T-helper 1 cell treated with Interleukin-12 subunit alpha and Interleukin-12 subunit beta and Interleukin-4 antibody, amounts not matched to agents 30 μg/mL and 1 μg/mL, for 36 hours (primary cell): ENCODE results near the gene CD79B.

ENCODE experiments used
- H3K27ac Mint-ChIP-seq: one replicate; pipeline ENCODE4 v1.8.0; 2021; ENCODE audit warnings: mild to moderate bottlenecking, mixed read lengths
- H3K27me3 Mint-ChIP-seq: one replicate; pipeline ENCODE4 v1.8.0; 2021; ENCODE audit warnings: low read depth, mixed read lengths
- H3K36me3 Mint-ChIP-seq: one replicate; pipeline ENCODE4 v1.8.0; 2021; ENCODE audit warnings: low read depth, mixed read lengths
- H3K4me1 Mint-ChIP-seq: one replicate; pipeline ENCODE4 v1.8.0; 2021; ENCODE audit warnings: low read depth, mixed read lengths
- H3K4me3 Mint-ChIP-seq: one replicate; pipeline ENCODE4 v1.8.0; 2021; ENCODE audit warnings: mild to moderate bottlenecking, moderate library complexity, mixed read lengths
- H3K9me3 Mint-ChIP-seq: one replicate; pipeline ENCODE4 v1.8.0; 2021; ENCODE audit warnings: mixed read lengths

CD79B gene

GRCh38 chr17:63961355-63962212 is 29.5 kb upstream of the CD79B start:
- H3K4me3 Mint-ChIP-seq: peak overlapping the region; percentile 67
- no peaks in the 10 kb centered on the region for H3K27me3 Mint-ChIP-seq
- H3K4me1 Mint-ChIP-seq: peaks cover 3% of the 10 kb centered on the region
- no peaks in the 10 kb centered on the region for H3K36me3 Mint-ChIP-seq
- no peak overlapping the region for H3K27ac Mint-ChIP-seq
- no peaks in the 10 kb centered on the region for H3K9me3 Mint-ChIP-seq

GRCh38 chr17:63960430-63960829 is 28.3 kb upstream of the CD79B start:
- no peaks in the 10 kb centered on the region for H3K27me3 Mint-ChIP-seq
- no peak overlapping the region for H3K27ac Mint-ChIP-seq
- no peak overlapping the region for H3K4me3 Mint-ChIP-seq

GRCh38 chr17:63960006-63960405 is 27.9 kb upstream of the CD79B start:
- Mint-ChIP-seq H3K9me3 (no peaks in the 10 kb centered on the region), H3K4me1 (peaks cover 2% of the 10 kb centered on the region), H3K27me3 (no peaks in the 10 kb centered on the region), H3K27ac (no peak overlapping the region), H3K4me3 (no peak overlapping the region), H3K36me3 (no peaks in the 10 kb centered on the region)

More at GRCh38 chr17:63960430-63960829, 28.3 kb upstream of the CD79B start:
- no peaks in the 10 kb centered on the region for H3K9me3 Mint-ChIP-seq
- H3K36me3 Mint-ChIP-seq: no peaks in the 10 kb centered on the region
- H3K4me1 Mint-ChIP-seq: peaks cover 2% of the 10 kb centered on the region

GRCh38 chr17:63956296-63956920 is 24.3 kb upstream of the CD79B start:
- Mint-ChIP-seq H3K4me1 (peaks cover 11% of the 10 kb centered on the region), H3K36me3 (no peaks in the 10 kb centered on the region), H3K27ac (no peak overlapping the region)

GRCh38 chr17:63955791-63956190 is 23.7 kb upstream of the CD79B start:
- H3K4me3 Mint-ChIP-seq: no peak overlapping the region
- H3K4me1 Mint-ChIP-seq: peaks cover 10% of the 10 kb centered on the region
- no peaks in the 10 kb centered on the region for H3K9me3 Mint-ChIP-seq
- no peaks in the 10 kb centered on the region for H3K36me3 Mint-ChIP-seq
- no peak overlapping the region for H3K27ac Mint-ChIP-seq
- H3K27me3 Mint-ChIP-seq: peaks cover 3% of the 10 kb centered on the region

More at GRCh38 chr17:63956296-63956920, 24.3 kb upstream of the CD79B start:
- no peak overlapping the region for H3K4me3 Mint-ChIP-seq
- peaks cover 3% of the 10 kb centered on the region for H3K27me3 Mint-ChIP-seq
- no peaks in the 10 kb centered on the region for H3K9me3 Mint-ChIP-seq

GRCh38 chr17:63955232-63955631 is 23.1 kb upstream of the CD79B start:
- H3K9me3 Mint-ChIP-seq: no peaks in the 10 kb centered on the region
- peaks cover 3% of the 10 kb centered on the region for H3K27me3 Mint-ChIP-seq
- H3K36me3 Mint-ChIP-seq: no peaks in the 10 kb centered on the region
- H3K27ac Mint-ChIP-seq: no peak overlapping the region
- H3K4me3 Mint-ChIP-seq: no peak overlapping the region
- H3K4me1 Mint-ChIP-seq: peaks cover 10% of the 10 kb centered on the region

GRCh38 chr17:63954402-63955063 is 22.4 kb upstream of the CD79B start:
- Mint-ChIP-seq H3K27me3 (peaks cover 3% of the 10 kb centered on the region), H3K4me1 (peaks cover 10% of the 10 kb centered on the region), H3K27ac (peak overlapping the region; percentile 70), H3K4me3 (peak overlapping the region; percentile 24), H3K9me3 (no peaks in the 10 kb centered on the region), H3K36me3 (no peaks in the 10 kb centered on the region)

GRCh38 chr17:63950940-63951907 is 19.1 kb upstream of the CD79B start:
- Mint-ChIP-seq H3K4me1 (peaks cover 16% of the 10 kb centered on the region), H3K27ac (peak overlapping the region; percentile 43), H3K4me3 (no peak overlapping the region), H3K9me3 (no peaks in the 10 kb centered on the region), H3K36me3 (no peaks in the 10 kb centered on the region), H3K27me3 (peaks cover 3% of the 10 kb centered on the region)

- no peaks in the 10 kb centered on the region for H3K36me3 Mint-ChIP-seq
- peaks cover 3% of the 10 kb centered on the region for H3K27me3 Mint-ChIP-seq
- H3K4me1 Mint-ChIP-seq: peaks cover 21% of the 10 kb centered on the region
- H3K27ac Mint-ChIP-seq: no peak overlapping the region
- no peak overlapping the region for H3K4me3 Mint-ChIP-seq
- no peaks in the 10 kb centered on the region for H3K9me3 Mint-ChIP-seq
These were observed 17.6 kb upstream of the CD79B start for GRCh38 chr17:63949576-63950250.

GRCh38 chr17:63948521-63948920 is 16.4 kb upstream of the CD79B start:
- Mint-ChIP-seq H3K27me3 (peaks cover 4% of the 10 kb centered on the region), H3K27ac (no peak overlapping the region), H3K36me3 (no peaks in the 10 kb centered on the region), H3K4me1 (peaks cover 14% of the 10 kb centered on the region), H3K9me3 (no peaks in the 10 kb centered on the region), H3K4me3 (no peak overlapping the region)

- Mint-ChIP-seq H3K9me3 (no peaks in the 10 kb centered on the region), H3K36me3 (no peaks in the 10 kb centered on the region), H3K4me1 (peaks cover 14% of the 10 kb centered on the region), H3K27ac (no peak overlapping the region), H3K4me3 (no peak overlapping the region), H3K27me3 (peaks cover 4% of the 10 kb centered on the region)
These were observed 15.7 kb upstream of the CD79B start for GRCh38 chr17:63947711-63948330.

- H3K9me3 Mint-ChIP-seq: no peaks in the 10 kb centered on the region
- H3K27me3 Mint-ChIP-seq: peaks cover 4% of the 10 kb centered on the region
- H3K36me3 Mint-ChIP-seq: no peaks in the 10 kb centered on the region
- H3K27ac Mint-ChIP-seq: peak overlapping the region; percentile 79
- H3K4me3 Mint-ChIP-seq: peak overlapping the region; percentile 71
- H3K4me1 Mint-ChIP-seq: peaks cover 12% of the 10 kb centered on the region
These were observed 14.6 kb upstream of the CD79B start for GRCh38 chr17:63946440-63947363.
